DMS79 treated with DMSO at 0.1 percent for 48 hours (cell line): ENCODE results near the gene UBAP2.
"Not testable (repeated sequence)": the region's sequence is repeated elsewhere in the genome, so short reads cannot be mapped to it uniquely, and the experiment has no call there.

Source experiments
- DNase-seq: peaks from one replicate; lab custom pipeline; 2025; lab: John Stamatoyannopoulos, UW

The UBAP2 gene

DNA sequence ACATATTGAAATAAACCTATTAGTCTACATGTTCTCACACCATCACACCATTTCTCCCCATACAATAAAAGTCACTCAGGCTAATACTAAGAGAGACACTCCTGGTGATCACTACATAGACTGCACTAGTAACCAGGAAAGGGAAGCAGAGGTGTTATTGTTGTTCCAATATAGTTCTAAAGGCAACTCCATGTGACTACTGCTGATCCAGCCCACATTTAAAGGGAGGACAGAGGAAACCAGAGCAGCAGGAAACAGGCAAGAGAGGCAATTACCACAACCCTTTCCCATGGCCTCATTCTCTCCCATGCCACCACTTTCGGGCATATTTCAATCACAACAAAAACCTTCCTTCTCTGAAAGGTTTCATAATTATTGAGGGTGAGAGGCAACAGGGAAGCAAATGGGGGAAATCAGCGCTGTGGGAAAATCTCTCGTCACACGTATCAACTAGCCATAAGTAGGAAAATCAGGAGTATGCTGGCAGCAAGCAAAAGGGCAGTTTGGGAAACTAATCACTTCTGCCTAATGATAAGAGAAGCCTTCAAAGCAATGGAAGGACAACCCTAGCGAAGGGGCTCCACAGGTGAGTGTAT is 1.8 kb downstream of the UBAP2 start:
- no peak for DNase-seq

DNA sequence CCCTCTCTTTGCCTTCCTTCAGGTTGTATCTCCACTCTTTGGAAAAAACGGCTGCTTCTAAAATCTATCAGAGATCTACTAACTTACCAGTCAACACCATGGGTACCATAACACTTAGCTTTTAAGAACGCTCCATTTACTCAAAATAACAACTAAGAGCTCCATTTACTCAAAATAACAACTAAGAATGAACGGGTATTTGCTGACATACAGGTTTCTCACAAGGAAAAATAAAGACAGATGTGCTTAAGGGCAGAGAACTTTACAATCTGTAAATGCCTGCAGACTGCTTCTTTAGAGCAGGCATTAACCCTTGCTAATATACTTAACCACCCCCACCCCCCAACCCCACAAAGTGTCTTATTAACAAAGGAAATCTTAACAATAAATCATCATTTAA is 2.8 kb downstream of the UBAP2 start:
- no peak for DNase-seq

DNA sequence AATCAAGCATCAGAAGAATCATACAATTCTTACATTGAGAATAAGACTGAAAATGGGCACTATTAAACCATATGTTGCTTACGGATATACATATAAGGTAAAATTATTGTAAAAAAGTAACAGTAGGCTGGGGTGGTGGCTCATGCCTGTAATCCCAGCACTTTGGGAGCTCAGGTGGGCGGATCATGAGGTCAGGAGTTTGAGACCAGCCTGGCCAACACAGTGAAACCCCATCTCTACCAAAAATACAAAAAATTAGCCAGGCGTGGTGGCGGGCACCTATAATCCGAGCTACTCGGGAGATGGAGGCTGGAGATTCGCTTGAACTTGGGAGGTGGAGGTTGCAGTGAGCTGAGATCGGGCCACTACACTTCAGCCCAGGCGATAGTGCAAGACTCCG is 6.6 kb downstream of the UBAP2 start:
- DNase-seq = not testable (repeated sequence)

DNA sequence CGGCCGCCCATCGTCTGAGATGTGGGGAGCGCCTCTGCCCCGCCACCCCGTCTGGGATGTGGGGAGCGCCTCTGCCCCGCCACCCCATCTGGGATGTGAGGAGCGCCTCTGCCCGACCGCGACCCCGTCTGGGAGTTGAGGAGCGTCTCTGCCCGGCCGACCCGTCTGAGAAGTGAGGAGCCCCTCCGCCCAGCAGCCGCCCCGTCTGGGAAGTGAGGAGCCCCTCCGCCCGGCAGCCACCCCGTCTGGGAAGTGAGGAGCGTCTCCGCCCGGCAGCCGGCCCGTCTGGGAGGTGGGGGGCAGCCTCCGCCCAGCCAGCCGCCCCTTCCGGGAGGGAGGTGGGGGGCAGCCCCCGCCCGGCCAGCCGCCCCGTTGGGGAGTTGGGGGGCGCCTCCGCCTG is 9.8 kb downstream of the UBAP2 start:
- DNase-seq = not testable (repeated sequence)

DNA sequence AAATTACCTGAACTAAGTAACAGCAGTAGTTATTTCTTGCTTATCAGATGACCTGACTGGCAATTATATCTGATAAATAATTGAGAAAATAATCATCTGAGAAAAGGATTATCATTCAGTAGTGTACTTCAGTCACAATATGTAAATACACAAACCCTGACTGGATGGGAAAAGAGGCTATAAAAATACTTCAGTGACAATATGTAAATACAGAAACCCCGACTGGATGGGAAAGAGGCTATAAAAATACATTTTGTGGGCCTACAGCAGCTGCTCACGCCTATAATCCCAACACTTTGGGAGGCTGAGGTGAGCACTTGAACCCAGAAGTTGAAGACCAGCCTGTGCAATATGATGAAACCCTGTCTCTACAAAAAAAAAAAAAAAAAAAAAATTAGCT is 11.1 kb downstream of the UBAP2 start:
- no peak for DNase-seq

DNA sequence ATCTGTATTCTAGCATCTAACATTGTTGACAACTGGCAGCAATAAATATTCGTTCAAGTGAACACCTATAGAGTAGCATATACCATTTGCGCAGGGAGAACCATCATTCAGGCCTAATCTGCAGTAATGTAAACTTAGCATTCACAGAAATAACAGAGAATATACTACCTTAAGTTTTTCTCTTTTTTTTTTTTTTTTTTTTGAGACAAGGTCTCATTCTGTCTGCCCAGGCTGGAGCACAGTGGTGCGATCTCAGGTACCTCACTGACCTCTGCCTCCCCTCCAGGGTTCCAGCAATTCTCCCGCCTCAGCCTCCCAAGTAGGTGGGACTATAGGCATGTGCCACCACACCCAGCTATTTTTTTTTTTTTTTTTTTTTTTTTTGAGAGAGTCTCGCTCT is 12.1 kb downstream of the UBAP2 start:
- no peak for DNase-seq

GRCh38 chr9:34035656-34036055 is 13.0 kb downstream of the UBAP2 start:
- no peak for DNase-seq

DNA sequence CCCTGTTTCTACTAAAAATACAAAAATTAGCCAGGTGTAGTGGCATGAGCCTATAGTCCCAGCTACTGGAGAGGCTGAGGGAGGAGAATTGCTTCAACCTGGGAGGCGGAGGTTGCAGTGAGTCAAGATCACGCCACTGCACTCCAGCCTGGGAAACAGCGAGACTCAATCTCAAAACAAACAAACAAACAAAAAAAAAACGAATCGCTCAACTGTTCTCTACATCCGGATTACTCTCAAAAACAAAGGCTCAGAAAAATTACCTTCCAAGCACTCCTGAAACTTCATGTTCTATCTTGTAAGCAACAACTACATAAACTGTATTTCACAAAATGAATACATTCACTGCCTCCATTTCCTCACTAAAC is 14.0 kb downstream of the UBAP2 start:
- no peak for DNase-seq

DNA sequence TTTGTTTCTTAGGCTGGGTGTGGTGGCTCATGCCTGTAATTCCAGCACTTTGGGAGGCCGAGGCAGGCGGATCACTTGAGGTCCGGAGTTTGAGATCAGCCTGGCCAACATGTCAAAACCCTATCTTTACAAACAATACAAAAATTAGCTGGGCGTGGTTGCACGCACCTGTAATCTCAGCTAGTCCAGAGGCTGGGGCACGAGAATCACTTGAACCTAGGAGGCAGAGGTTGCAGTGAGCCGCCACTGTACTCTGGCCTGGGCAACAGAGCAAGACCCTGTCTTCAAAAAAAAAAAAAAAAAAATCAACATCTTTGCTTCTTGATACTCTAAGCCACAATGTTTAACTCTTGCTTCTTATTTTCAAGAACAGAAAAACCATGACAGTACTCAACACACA is 16.1 kb downstream of the UBAP2 start:
- no peak for DNase-seq

DNA sequence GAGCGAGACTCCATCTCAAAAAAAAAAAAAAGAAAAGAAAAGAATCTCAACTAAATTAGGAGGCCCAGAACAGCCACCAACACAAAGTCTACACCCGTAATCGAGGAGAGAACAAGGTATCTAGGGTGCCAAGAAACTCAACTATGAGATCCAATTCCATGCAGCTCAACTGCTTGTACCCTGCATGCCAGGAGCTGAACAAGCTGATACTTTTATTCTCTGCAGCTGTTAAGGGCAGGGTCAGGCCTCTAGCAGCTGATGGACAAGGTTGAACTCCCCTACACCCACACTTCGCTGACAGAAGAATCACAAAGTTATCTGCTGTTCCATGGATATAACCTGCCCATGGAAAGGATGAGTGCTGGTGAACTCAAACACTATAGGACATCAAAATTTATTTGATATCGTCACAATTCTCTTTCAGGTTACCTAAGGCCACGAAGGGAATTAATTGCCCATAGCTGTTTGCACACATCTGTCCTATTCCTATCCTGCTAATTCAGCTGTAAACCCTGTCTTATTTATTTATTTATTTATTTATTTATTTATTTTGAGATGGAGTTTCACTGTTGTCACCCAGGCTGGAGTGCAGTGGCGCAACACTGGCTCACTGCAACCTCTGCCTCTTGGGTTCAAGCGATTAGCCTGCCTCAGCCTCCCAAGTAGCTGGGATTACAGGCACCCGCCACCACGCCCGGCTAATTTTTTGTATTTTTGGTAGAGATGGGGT is 20.7 kb downstream of the UBAP2 start:
- no peak for DNase-seq

GRCh38 chr9:34025811-34026210 is 22.9 kb downstream of the UBAP2 start:
- no peak for DNase-seq

GRCh38 chr9:34025062-34025461 is 23.6 kb downstream of the UBAP2 start:
- DNase-seq = no peak

DNA sequence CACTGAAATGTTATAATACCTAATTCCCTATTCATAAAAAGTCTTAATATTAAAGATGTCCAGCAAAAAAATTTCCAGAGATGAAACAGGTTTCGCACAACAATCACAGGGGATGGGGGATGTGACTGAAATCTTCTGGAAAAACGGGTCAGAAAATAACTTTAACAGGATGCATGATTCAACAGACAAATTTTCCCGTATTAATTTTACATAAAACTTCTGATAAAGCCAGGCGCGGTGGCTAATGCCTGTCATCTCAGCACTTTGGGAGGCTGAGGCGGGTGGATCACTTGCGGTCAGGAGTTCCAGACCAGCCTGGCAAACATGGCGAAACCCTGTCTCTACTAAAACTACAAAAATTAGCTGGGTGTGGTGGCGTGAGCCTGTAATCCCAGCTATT is 24.2 kb downstream of the UBAP2 start:
- DNase-seq = not testable (repeated sequence)

GRCh38 chr9:34016149-34016548 is 32.5 kb downstream of the UBAP2 start:
- DNase-seq = no peak

- no peak for DNase-seq
These were observed 37.7 kb downstream of the UBAP2 start for GRCh38 chr9:34010979-34011378.

GRCh38 chr9:34001951-34002350 is 46.7 kb downstream of the UBAP2 start:
- DNase-seq = no peak

GRCh38 chr9:34001298-34001697 is 47.4 kb downstream of the UBAP2 start:
- no peak for DNase-seq

DNA sequence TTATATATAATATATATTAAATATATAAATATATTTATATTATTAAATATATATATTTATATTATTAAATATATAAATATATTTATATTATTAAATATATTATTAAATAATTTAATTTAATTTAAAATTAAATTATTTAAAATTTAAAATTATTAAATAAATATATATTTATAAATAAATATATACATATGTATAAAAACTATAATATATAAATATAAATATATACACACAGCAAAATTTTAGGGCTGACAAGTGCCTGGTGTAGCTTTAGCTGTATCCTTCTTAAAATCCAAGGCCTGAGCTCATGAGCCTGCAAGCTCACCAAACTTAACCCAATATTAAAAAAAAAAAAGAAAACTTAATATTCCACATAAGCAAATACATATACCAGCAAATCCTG is 53.2 kb downstream of the UBAP2 start:
- no peak for DNase-seq

DNA sequence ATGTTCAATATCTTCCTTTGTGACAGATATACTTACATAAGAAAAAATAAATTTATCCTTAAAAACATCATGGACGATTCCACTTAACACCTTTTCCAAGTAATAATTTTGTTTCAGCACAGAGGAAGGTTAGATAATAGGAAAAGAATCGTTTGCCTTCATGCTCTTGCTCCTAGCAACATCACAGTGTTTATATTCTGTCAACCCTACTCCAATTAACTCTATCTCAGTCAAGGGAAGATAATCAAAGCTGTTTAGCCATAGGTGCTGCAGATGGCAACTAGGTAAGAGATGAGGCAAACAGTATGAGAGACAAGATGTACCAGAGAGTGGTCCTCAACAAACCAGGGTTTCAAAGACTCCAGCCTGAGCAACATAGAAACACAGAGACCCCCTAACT is 55.6 kb downstream of the UBAP2 start:
- no peak for DNase-seq

DNA sequence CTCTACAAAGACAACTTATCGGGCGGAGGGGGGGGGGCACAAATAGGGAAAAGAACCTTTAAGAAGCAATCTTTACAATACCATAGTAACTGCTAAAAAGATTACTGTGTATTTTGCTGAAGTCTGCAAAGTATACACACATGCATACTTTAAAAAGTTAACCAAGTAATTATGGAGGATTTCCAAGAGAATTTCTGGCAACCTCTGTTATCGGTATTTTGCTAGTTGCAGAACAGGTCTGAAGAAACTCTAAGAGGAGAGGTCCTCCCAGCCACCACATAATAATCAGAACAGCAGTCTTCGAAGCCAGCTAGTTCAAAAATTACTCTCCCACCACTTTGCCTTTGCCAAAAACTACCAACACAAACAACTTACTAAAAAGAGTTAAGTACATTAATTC is 56.1 kb downstream of the UBAP2 start:
- DNase-seq = no peak

DNA sequence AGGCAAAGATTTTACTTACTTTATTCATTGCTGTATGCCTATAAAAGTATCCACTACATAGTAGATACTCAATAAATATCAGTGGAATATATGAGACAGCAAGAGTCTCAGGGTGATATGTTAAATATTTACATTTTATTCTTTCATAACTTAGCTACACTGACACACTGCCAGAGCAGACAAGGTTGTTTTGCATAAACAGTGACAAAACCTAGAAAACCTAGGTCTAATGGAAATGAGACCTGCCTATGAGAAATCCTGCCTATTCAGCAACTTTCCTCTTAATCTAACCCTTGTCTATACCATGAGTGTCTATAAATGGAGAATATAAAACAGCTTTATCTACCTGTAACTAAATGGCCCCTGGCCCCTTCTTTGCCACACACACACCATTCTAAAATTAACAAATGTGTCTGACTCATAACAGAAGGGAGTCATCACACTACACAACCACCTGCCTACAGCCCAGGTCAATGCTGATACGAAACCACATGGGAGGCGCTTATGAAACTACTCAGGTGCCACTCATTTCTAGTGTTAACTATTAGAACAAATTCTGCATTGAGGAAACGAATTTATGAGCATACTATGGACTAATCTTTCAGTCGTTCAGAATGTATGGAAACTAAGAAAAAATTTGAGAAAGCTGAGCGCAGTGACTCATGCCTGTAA is 60.3 kb downstream of the UBAP2 start:
- DNase-seq = no peak

DNA sequence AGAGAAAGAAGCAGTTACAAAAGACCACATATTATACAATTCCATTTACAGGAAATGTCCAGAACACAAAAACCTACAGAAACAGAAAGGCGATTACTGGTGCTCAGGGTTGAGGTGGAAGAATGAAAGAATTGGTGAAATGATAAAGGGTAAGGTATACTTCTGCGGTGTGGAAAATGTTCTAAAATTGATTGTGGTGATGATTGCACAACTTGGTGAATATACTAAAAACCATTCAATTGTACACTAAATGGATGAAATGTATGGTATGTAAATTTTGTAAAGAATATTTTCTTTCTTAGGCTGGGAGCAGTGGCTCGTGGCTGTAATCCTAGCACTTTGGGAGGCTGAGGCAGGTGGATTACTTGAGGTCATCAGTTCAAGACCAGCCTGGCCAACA is 72.3 kb downstream of the UBAP2 start:
- DNase-seq = no peak

DNA sequence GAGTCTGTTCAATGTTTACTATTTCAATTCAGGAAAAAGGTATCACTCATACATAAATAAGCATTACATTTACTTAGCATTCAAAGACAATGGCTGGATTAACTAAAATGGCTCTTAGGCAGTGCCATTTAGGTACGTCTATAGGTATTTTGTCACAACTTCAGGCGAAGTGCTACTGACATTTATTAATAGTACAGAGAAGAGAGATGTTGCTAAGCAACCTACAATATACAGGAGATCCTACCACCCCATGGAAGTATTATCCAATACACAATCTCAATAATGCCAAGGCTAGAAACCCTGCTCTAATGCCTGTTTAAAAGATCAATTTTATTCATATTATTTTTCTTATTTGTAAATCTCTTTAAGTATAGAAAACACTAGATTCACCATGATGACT is 76.0 kb downstream of the UBAP2 start:
- DNase-seq = no peak
